ENCODE data around the gene SKIC3.

The SKIC3 gene

DNA sequence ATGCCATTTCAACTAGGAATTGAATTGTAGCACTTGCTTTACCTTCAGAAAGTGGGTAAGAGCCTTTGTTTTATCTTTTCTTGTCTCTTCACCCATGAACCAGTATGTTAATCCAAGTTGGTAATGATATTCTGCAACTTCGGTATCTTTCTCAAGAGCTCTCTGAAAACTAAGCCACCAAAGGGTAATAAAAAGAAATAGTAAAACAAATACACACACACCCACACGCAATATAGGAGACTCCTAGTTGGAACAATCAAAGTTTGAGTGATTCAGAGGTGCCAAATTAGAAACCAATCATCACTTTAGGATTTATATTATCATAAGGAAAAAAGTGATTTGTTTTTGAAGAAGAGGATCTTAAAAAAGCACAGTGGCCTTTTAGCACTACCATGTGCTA lies 30.4 kb downstream of the SKIC3 start:
- no peaks in the 10 kb centered on the region for H4K20me1 ChIP-seq (ENCODE audit: control insufficient read depth, insufficient read depth, low read depth, low read length)
- no peaks in the 10 kb centered on the region for H3K9me2 ChIP-seq (replicated peaks; ENCODE audit: control insufficient read depth, low read length)
- no peaks in the 10 kb centered on the region for H3K79me2 ChIP-seq (ENCODE audit: control insufficient read depth, low read length)
- no peaks in the 10 kb centered on the region for H3K4me1 ChIP-seq (ENCODE audit: control insufficient read depth, low read length)
- TF ChIP-seq, protein P1, sequence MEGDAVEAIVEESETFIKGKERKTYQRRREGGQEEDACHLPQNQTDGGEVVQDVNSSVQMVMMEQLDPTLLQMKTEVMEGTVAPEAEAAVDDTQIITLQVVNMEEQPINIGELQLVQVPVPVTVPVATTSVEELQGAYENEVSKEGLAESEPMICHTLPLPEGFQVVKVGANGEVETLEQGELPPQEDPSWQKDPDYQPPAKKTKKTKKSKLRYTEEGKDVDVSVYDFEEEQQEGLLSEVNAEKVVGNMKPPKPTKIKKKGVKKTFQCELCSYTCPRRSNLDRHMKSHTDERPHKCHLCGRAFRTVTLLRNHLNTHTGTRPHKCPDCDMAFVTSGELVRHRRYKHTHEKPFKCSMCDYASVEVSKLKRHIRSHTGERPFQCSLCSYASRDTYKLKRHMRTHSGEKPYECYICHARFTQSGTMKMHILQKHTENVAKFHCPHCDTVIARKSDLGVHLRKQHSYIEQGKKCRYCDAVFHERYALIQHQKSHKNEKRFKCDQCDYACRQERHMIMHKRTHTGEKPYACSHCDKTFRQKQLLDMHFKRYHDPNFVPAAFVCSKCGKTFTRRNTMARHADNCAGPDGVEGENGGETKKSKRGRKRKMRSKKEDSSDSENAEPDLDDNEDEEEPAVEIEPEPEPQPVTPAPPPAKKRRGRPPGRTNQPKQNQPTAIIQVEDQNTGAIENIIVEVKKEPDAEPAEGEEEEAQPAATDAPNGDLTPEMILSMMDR (IDR thresholded peaks at IDR 0.05; ENCODE audit: low read depth, low read length, poor library complexity, severe bottlenecking), result no peak
- no peak for TF ChIP-seq EZH2phosphoT487 (IDR thresholded peaks at IDR 0.05; ENCODE audit: borderline replicate concordance, low read length)
- H3F3A ChIP-seq (ENCODE audit: control insufficient read depth, insufficient read depth), result no peaks in the 10 kb centered on the region
- no peak overlapping the region for H3K27ac ChIP-seq (ENCODE audit: low read depth, low read length)
- H3K4me2 ChIP-seq (ENCODE audit: low read length), result no peak overlapping the region
- H3K27me3 ChIP-seq (ENCODE audit: control insufficient read depth, low read length), result no peaks in the 10 kb centered on the region
- no peaks in the 10 kb centered on the region for H3K9me3 ChIP-seq (ENCODE audit: control insufficient read depth, insufficient read depth, low read length)
- peaks cover 76% of the 10 kb centered on the region for H3K36me3 ChIP-seq (ENCODE audit: control insufficient read depth, low read length)
- H3K4me3 ChIP-seq (ENCODE audit: low read length), result no peak overlapping the region

DNA sequence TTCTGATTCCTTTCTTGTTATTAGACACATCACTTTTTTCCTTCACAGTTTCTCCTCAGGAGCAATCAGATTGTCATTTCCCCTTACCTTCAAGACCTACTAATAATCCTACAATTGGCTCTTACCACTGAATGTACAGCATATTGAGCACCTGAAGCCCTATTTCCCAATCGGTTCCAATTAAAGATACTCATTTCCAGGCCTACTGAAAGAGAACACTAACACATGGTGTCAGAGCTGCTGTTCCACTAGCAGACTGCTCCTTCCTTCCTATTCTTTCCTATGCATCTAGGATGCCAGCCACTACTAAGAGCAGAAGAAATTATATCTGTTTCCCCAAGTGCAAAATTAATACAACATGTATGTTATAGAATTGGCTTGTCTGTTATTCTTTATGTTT lies 34.6 kb downstream of the SKIC3 start:
- H3K4me2 ChIP-seq (ENCODE audit: low read length), result no peak overlapping the region
- no peak overlapping the region for H3K27ac ChIP-seq (ENCODE audit: low read depth, low read length)
- TF ChIP-seq, protein P1 (IDR thresholded peaks at IDR 0.05; ENCODE audit: low read depth, low read length, poor library complexity, severe bottlenecking), result no peak
- no peak for TF ChIP-seq EZH2phosphoT487 (IDR thresholded peaks at IDR 0.05; ENCODE audit: borderline replicate concordance, low read length)
- H3K4me1 ChIP-seq (ENCODE audit: control insufficient read depth, low read length), result no peaks in the 10 kb centered on the region
- no peaks in the 10 kb centered on the region for H3F3A ChIP-seq (ENCODE audit: control insufficient read depth, insufficient read depth)
- H3K9me2 ChIP-seq (replicated peaks; ENCODE audit: control insufficient read depth, low read length), result no peaks in the 10 kb centered on the region
- H3K4me3 ChIP-seq (ENCODE audit: low read length), result no peak overlapping the region
- H3K36me3 ChIP-seq (ENCODE audit: control insufficient read depth, low read length), result peaks cover 77% of the 10 kb centered on the region
- no peaks in the 10 kb centered on the region; the same call in 1 of the 2 replicates for H4K20me1 ChIP-seq (ENCODE audit: control insufficient read depth, insufficient read depth, low read depth, low read length)
- H3K79me2 ChIP-seq (ENCODE audit: control insufficient read depth, low read length), result no peaks in the 10 kb centered on the region
- no peaks in the 10 kb centered on the region for H3K27me3 ChIP-seq (ENCODE audit: control insufficient read depth, low read length)
- no peaks in the 10 kb centered on the region for H3K9me3 ChIP-seq (ENCODE audit: control insufficient read depth, insufficient read depth, low read length)

DNA sequence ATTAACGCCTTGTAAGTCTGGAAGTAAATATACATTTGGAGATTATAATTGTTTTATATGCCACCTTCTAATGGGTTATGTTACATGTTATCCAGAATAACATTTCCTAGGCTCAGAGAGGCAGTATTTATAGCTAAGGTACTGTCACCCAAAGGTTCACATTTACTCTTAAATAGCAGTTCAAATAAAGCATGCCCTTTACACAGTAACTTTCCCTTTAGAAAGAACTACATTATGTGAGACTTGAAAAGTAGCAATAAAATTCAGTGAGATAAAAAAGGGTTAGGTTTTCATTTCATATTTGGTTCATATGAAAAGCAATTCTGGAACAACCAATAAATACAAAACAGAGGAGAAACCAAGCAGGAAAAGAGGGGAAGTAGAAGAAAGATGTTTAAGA lies 35.1 kb downstream of the SKIC3 start:
- TF ChIP-seq, protein P1 (IDR thresholded peaks at IDR 0.05; ENCODE audit: low read depth, low read length, poor library complexity, severe bottlenecking), result no peak
- no peak for TF ChIP-seq EZH2phosphoT487 (IDR thresholded peaks at IDR 0.05; ENCODE audit: borderline replicate concordance, low read length)

More for the DNA sequence above, 35.1 kb downstream of the SKIC3 start:
- Histone ChIP-seq H3K27ac (ENCODE audit: low read depth, low read length) (no peak overlapping the region), H3K4me3 (ENCODE audit: low read length) (no peak overlapping the region), H4K20me1 (ENCODE audit: control insufficient read depth, insufficient read depth, low read depth, low read length) (no peaks in the 10 kb centered on the region; the same call in 1 of the 2 replicates), H3F3A (ENCODE audit: control insufficient read depth, insufficient read depth) (no peaks in the 10 kb centered on the region), H3K9me3 (ENCODE audit: control insufficient read depth, insufficient read depth, low read length) (no peaks in the 10 kb centered on the region), H3K4me2 (ENCODE audit: low read length) (no peak overlapping the region), H3K27me3 (ENCODE audit: control insufficient read depth, low read length) (no peaks in the 10 kb centered on the region), H3K79me2 (ENCODE audit: control insufficient read depth, low read length) (no peaks in the 10 kb centered on the region), H3K4me1 (ENCODE audit: control insufficient read depth, low read length) (no peaks in the 10 kb centered on the region), H3K9me2 (replicated peaks; ENCODE audit: control insufficient read depth, low read length) (no peaks in the 10 kb centered on the region), H3K36me3 (ENCODE audit: control insufficient read depth, low read length) (peaks cover 81% of the 10 kb centered on the region)

All from DOHH2 (cell line).